ENCODE measurements around the gene ATP10A. TPM values are rescaled to one million over a fixed set of nuclear protein-coding genes. Genes with fewer than 3 reads are reported as not detected.

Gene ATP10A
- total RNA-seq, result 0.50 TPM

GRCh38 chr15:25863111-25863967, at the start of gene ATP10A:
Gene ATP10A (minus strand): TSS chr15:25863327. CDS start chr15:25863096, 231 bp downstream.
- DNase-seq (ENCODE audit: low spot score) (no peak), ATAC-seq (peak; percentile 36)

GRCh38 chr15:25912035-25912434, 48.9 kb upstream of the ATP10A start:
- no peak for DNase-seq (ENCODE audit: low spot score)
- ATAC-seq, result no peak

- ATAC-seq (no peak), DNase-seq (ENCODE audit: low spot score) (no peak)
These were observed 47.7 kb upstream of the ATP10A start for GRCh38 chr15:25910832-25911231.

GRCh38 chr15:25909806-25910205, 46.7 kb upstream of the ATP10A start:
- no peak for ATAC-seq
- no peak for DNase-seq (ENCODE audit: low spot score)

- DNase-seq (ENCODE audit: low spot score), result no peak
- ATAC-seq, result no peak
These were observed 46.2 kb upstream of the ATP10A start for GRCh38 chr15:25909325-25909724.

GRCh38 chr15:25905140-25905539, 42.0 kb upstream of the ATP10A start:
- ATAC-seq, result no peak

GRCh38 chr15:25903024-25903581, 40.0 kb upstream of the ATP10A start:
- DNase-seq (ENCODE audit: low spot score), result no peak
- no peak for ATAC-seq

More at GRCh38 chr15:25905140-25905539, 42.0 kb upstream of the ATP10A start:
- no peak for DNase-seq (ENCODE audit: low spot score)

- DNase-seq (ENCODE audit: low spot score), result no peak
- ATAC-seq, result no peak
These were observed 38.9 kb upstream of the ATP10A start for GRCh38 chr15:25901811-25902605.

- DNase-seq (ENCODE audit: low spot score), result no peak
- peak; percentile 69 for ATAC-seq
These were observed 37.8 kb upstream of the ATP10A start for GRCh38 chr15:25900901-25901300.

GRCh38 chr15:25900431-25900830, 37.3 kb upstream of the ATP10A start:
- DNase-seq (ENCODE audit: low spot score) (no peak), ATAC-seq (no peak)

- ATAC-seq (no peak), DNase-seq (ENCODE audit: low spot score) (no peak)
These were observed 36.7 kb upstream of the ATP10A start for GRCh38 chr15:25899870-25900269.

GRCh38 chr15:25897658-25898057, 34.5 kb upstream of the ATP10A start:
- ATAC-seq (peak; percentile 77), DNase-seq (ENCODE audit: low spot score) (no peak)

- no peak for DNase-seq (ENCODE audit: low spot score)
- ATAC-seq, result no peak
These were observed 31.3 kb upstream of the ATP10A start for GRCh38 chr15:25894371-25894902.

GRCh38 chr15:25893596-25893995, 30.5 kb upstream of the ATP10A start:
- ATAC-seq, result no peak
- DNase-seq (ENCODE audit: low spot score), result no peak

GRCh38 chr15:25892126-25892525, 29.0 kb upstream of the ATP10A start:
- ATAC-seq, result no peak
- no peak for DNase-seq (ENCODE audit: low spot score)

GRCh38 chr15:25891081-25891480, 28.0 kb upstream of the ATP10A start:
- ATAC-seq, result no peak
- DNase-seq (ENCODE audit: low spot score), result no peak

GRCh38 chr15:25890529-25890928, 27.4 kb upstream of the ATP10A start:
- ATAC-seq, result no peak
- no peak for DNase-seq (ENCODE audit: low spot score)

GRCh38 chr15:25887870-25888269, 24.7 kb upstream of the ATP10A start:
- ATAC-seq (no peak), DNase-seq (ENCODE audit: low spot score) (no peak)

GRCh38 chr15:25886498-25887140, 23.5 kb upstream of the ATP10A start:
- ATAC-seq, result peak; percentile 34

GRCh38 chr15:25884370-25884769, 21.2 kb upstream of the ATP10A start:
- no peak for ATAC-seq
- DNase-seq (ENCODE audit: low spot score), result no peak

More at GRCh38 chr15:25886498-25887140, 23.5 kb upstream of the ATP10A start:
- no peak for DNase-seq (ENCODE audit: low spot score)

All from left lobe of liver (tissue), 2 donors.